Endothelial cell of umbilical vein (primary cell): ENCODE measurements around the gene ALG11. TPM values are rescaled to one million over a fixed set of nuclear protein-coding genes. Genes with fewer than 3 reads are reported as not detected.
A peak's percentile ranks its signal among the peaks of the same experiment; 100 is the strongest.

Experiments used
- BruUV-seq: library from RNA; stranded (reverse); fragments of 400-500 nt; replicated peaks from 2 replicates; lab custom pipeline; 2021; lab: Mats Ljungman, UMichigan
- CTCF ChIA-PET: fragments of 300-600, 350-600 bp; sonication (Branson Sonifier 250); formaldehyde crosslinking; loops from one replicate; lab custom pipeline; 2021; ENCODE audit warnings: antibody characterized with exemption, inconsistent platforms; lab: Charles Lee
- POLR2A ChIA-PET: fragments of 300-600, 350-600 bp; sonication (Branson Sonifier 250); formaldehyde crosslinking; loops from one replicate; lab custom pipeline; 2021; ENCODE audit warnings: antibody characterized with exemption, inconsistent platforms; lab: Charles Lee
- DNase-seq: peaks from one replicate; pipeline ENCODE4 v3.0.0-alpha.2; 2011; ENCODE audit warnings: low read depth, low spot score
- FAIRE-seq: peaks from 2 replicates; lab custom pipeline; 2011; peaks lifted over from hg19 to GRCh38; lab: Jason Lieb, UNC
- H2AFZ ChIP-seq: 2 replicates; pipeline ENCODE4 v1.6.0; 2012; ENCODE audit warnings: low read depth, low read length, control low read depth, inconsistent platforms
- H3K27ac ChIP-seq: 2 replicates; pipeline ENCODE4 v1.5.1; 2011; ENCODE audit warnings: low read depth, mild to moderate bottlenecking, control low read depth, low read length, moderate library complexity; ENCODE audit not compliant: insufficient read depth
- H3K27me3 ChIP-seq, 2 experiments: 2 replicates each; pipeline versions ENCODE4 v1.6.0 to v1.6.1; 2011; ENCODE audit warnings: low read length in 2 of 2, mixed read lengths in 1 of 2; ENCODE audit not compliant: control insufficient read depth in 2 of 2, insufficient read depth in 2 of 2
- H3K36me3 ChIP-seq, 2 experiments: 2 replicates in 1 of 2; 3 replicates in 1 of 2; pipeline ENCODE4 v1.5.1; 2011; ENCODE audit warnings: low read length in 2 of 2, mild to moderate bottlenecking in 1 of 2, moderate library complexity in 1 of 2; ENCODE audit not compliant: control insufficient read depth in 2 of 2, insufficient read depth in 2 of 2; ENCODE audit errors: extremely low read depth in 1 of 2
- H3K4me1 ChIP-seq: 3 replicates; pipeline ENCODE4 v1.5.1; 2011; ENCODE audit warnings: mild to moderate bottlenecking, low read length; ENCODE audit not compliant: control insufficient read depth, insufficient read depth; ENCODE audit errors: extremely low read depth
- H3K4me2 ChIP-seq: 2 replicates; pipeline ENCODE4 v1.6.1; 2011; ENCODE audit warnings: low read length, control low read depth, mixed read lengths; ENCODE audit not compliant: insufficient read depth
- H3K4me3 ChIP-seq, 3 experiments: fragments of 200-600 bp in 1 of 3; sonication (generic), shearing (Covaris generic) in 1 of 3; replicated peaks in 1 of 3; 2 replicates each; pipeline ENCODE4 v1.5.1; 2011 to 2016; ENCODE audit warnings: control low read depth in 3 of 3, low read length in 3 of 3, mild to moderate bottlenecking in 2 of 3, inconsistent platforms in 1 of 3, low read depth in 1 of 3, moderate library complexity in 1 of 3; ENCODE audit not compliant: insufficient read depth in 1 of 3
- H3K79me2 ChIP-seq: 2 replicates; pipeline ENCODE4 v1.6.0; 2012; ENCODE audit warnings: low read length, inconsistent platforms; ENCODE audit not compliant: control insufficient read depth, insufficient read depth
- H3K9ac ChIP-seq: replicated peaks from 2 replicates; pipeline ENCODE3; 2011; ENCODE audit warnings: low read length, control low read depth; ENCODE audit not compliant: insufficient read depth; ENCODE audit errors: extremely low read depth
- H3K9me1 ChIP-seq: replicated peaks from 3 replicates; pipeline ENCODE4 v1.6.0; 2011; ENCODE audit warnings: mild to moderate bottlenecking, low read length; ENCODE audit not compliant: control insufficient read depth, insufficient read depth; ENCODE audit errors: extremely low read depth
- H3K9me3 ChIP-seq: replicated peaks from 2 replicates; pipeline ENCODE4 v1.5.1; 2012; ENCODE audit warnings: low read length, inconsistent platforms; ENCODE audit not compliant: control insufficient read depth, insufficient read depth
- H4K20me1 ChIP-seq: replicated peaks from 2 replicates; pipeline ENCODE3; 2011; ENCODE audit warnings: mild to moderate bottlenecking, low read length; ENCODE audit not compliant: control insufficient read depth, insufficient read depth; ENCODE audit errors: extremely low read depth
- CTCF ChIP-seq, 2 donors: IDR thresholded peaks; 1 replicate in 1 of 2; 2 replicates in 1 of 2; pipeline ENCODE4 v1.5.1; 2011; ENCODE audit warnings: low read length in 2 of 2, mild to moderate bottlenecking in 2 of 2, moderate library complexity in 2 of 2, control low read depth in 1 of 2, inconsistent platforms in 1 of 2, low read depth in 1 of 2; ENCODE audit not compliant: insufficient read depth in 1 of 2; ENCODE audit errors: extremely low read depth in 1 of 2
- EZH2 ChIP-seq: IDR thresholded peaks from 2 replicates; pipeline ENCODE4 v1.6.1; 2012; ENCODE audit warnings: borderline replicate concordance, low read depth, mild to moderate bottlenecking, moderate library complexity, low read length, inconsistent platforms; ENCODE audit not compliant: severe bottlenecking
- FOS ChIP-seq: IDR thresholded peaks from 2 replicates; pipeline ENCODE4 v1.6.1; 2011; ENCODE audit warnings: mild to moderate bottlenecking, low read length, moderate library complexity, borderline replicate concordance; ENCODE audit not compliant: insufficient read depth
- GATA2 ChIP-seq: IDR thresholded peaks from 2 replicates; pipeline ENCODE4 v1.7.0; 2011; ENCODE audit warnings: low read depth, mild to moderate bottlenecking, moderate library complexity, mixed read lengths, low read length; ENCODE audit not compliant: insufficient read length, insufficient read depth
- JUN ChIP-seq: IDR thresholded peaks from 2 replicates; pipeline ENCODE4 v1.6.1; 2011; ENCODE audit warnings: borderline replicate concordance, low read depth; ENCODE audit not compliant: insufficient read length, insufficient read depth
- MAX ChIP-seq: IDR thresholded peaks from 2 replicates; pipeline ENCODE4 v1.6.1; 2011; ENCODE audit not compliant: insufficient read depth, insufficient read length
- MYC ChIP-seq: IDR thresholded peaks from one replicate; pipeline ENCODE4 v1.6.1; 2011; ENCODE audit warnings: mild to moderate bottlenecking, low read depth, low read length
- POLR2A ChIP-seq: IDR thresholded peaks from 2 replicates; pipeline ENCODE4 v1.6.1; 2012; ENCODE audit warnings: low read depth, mild to moderate bottlenecking, control low read depth, low read length
- POLR2AphosphoS5 ChIP-seq: IDR thresholded peaks from 2 replicates; pipeline ENCODE4 v1.6.1; 2012; ENCODE audit warnings: low read depth, mild to moderate bottlenecking, control low read depth, low read length, moderate library complexity; ENCODE audit not compliant: insufficient read depth
- dilution Hi-C: fragments of 300-500 bp; cut with MboI; formaldehyde crosslinking; loops from one replicate; pipeline ENCODE4 v1.15.0; 2019; ENCODE audit warnings: low sequenced_read_pairs; ENCODE audit not compliant: extremely low pct_ligation_motif_present
- intact Hi-C: fragments of 100-400 bp; cut with micrococcal nuclease; formaldehyde crosslinking; loops from one replicate; pipeline ENCODE4 v1.10.0; 2022
- polyA plus RNA-seq, 4 experiments: library from polyadenylated mRNA; depleted of rRNA in 3 of 4; stranded (reverse) in 3 of 4; unstranded in 1 of 4; fragments of >200 nt; gene quantifications; 2 replicates each; pipeline versions ENCODE4 v1.2.1 to v1.2.3, GENCODE V29; 2011 to 2012; ENCODE audit warnings: missing spikeins in 1 of 4
- total RNA-seq: library from RNA; stranded (reverse); gene quantifications from 2 replicates; pipeline ENCODE4 v1.2.3, GENCODE V29; 2021

ALG11 gene
- total and polyA plus RNA-seq, 2 donors (not counting 3 experiments of a cell fraction or from before 2014, with no cell fraction given): 6.5 to 31.0 TPM

DNA sequence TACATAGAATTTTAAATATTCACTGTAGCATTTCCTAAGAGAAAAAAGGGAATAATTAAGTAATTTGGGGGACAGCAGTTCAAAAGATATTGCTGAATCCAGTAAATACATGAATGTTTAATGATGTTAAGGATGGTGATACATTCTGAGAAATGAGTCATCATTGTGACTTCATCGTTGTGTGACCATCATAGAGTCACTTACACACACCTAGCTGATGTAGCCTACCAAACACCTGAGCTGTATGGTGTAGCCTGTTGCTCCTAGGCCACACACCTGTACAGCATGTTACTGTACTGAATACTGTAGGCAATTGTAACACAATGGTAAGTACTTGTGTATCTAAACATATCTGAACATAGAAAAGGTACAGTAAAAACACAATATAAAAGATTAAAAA, 35.8 kb upstream of the ALG11 start:
- no TSS peak for BruUV-seq
- Histone ChIP-seq H3K79me2 (no peaks in the 10 kb centered on the region), H2AFZ (no peak overlapping the region), H3K4me3 (no peak overlapping the region), H3K9me1 (no peaks in the 10 kb centered on the region), H3K4me1 (no peaks in the 10 kb centered on the region), H4K20me1 (no peaks in the 10 kb centered on the region), H3K36me3 (no peaks in the 10 kb centered on the region), H3K4me2 (no peak overlapping the region), H3K9ac (no peak overlapping the region), H3K27ac (no peak overlapping the region), H3K9me3 (no peaks in the 10 kb centered on the region), H3K27me3 (peaks cover 0 to 3% of the 10 kb centered on the region in 2 experiments)
- CTCF ChIA-PET: interaction anchor here (1.6 kb wide), 1 partner anchor 12 kb away, joined by 7 read pairs; no protein-coding TSS in a partner anchor
- dilution Hi-C loops (no loop called here), intact Hi-C loops (no loop called here)
- no peak for DNase-seq
- FAIRE-seq: no peak
- peak; percentile 30 for TF ChIP-seq JUN
- TF ChIP-seq MYC: no peak
- TF ChIP-seq EZH2: no peak
- POLR2A ChIA-PET: no interaction called here

DNA sequence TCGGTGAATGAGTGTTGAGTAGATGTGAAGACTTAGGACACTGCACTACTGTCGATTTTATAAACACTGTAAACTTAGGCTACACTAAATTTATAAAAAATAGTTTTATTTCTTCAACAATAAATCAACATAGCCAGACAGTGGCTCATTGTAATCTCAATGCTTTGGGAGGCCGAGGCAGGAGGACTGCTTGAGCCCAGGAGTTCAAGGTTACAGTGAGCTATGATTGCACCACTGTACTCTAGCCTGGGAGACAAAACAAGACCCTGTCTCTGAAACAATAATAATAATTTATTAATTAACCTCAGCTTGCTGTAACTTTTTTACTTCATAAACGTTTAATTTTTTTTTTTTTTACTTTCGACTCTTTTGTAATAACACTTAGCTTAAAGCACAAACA, 35.3 kb upstream of the ALG11 start:
- BruUV-seq: no TSS peak
- Histone ChIP-seq H3K27me3 (peaks cover 0 to 3% of the 10 kb centered on the region in 2 experiments), H2AFZ (no peak overlapping the region), H3K79me2 (no peaks in the 10 kb centered on the region), H3K36me3 (no peaks in the 10 kb centered on the region), H4K20me1 (no peaks in the 10 kb centered on the region), H3K9me3 (no peaks in the 10 kb centered on the region), H3K9ac (no peak overlapping the region), H3K27ac (no peak overlapping the region), H3K4me2 (no peak overlapping the region), H3K4me1 (no peaks in the 10 kb centered on the region), H3K9me1 (no peaks in the 10 kb centered on the region), H3K4me3 (no peak overlapping the region)
- intact Hi-C loops (no loop called here), dilution Hi-C loops (no loop called here)
- CTCF ChIA-PET: no interaction called here
- DNase-seq (no peak), FAIRE-seq (no peak)
- POLR2A ChIA-PET: no interaction called here
- TF ChIP-seq MAX: no peak
- TF ChIP-seq MYC: no peak
- TF ChIP-seq GATA2: no peak
- no peak for TF ChIP-seq POLR2A
- TF ChIP-seq FOS: no peak
- no peak for TF ChIP-seq POLR2AphosphoS5
- TF ChIP-seq CTCF (IDR thresholded peaks at IDR 0.05; ENCODE audit: extremely low read depth in 1 of 2, insufficient read depth in 1 of 2, low read depth in 1 of 2, low read length in 2 of 2): no peak
- no peak for TF ChIP-seq JUN
- TF ChIP-seq EZH2: no peak
